Transverse colon (tissue), 4 donors: ENCODE results near the gene ROCK2.

Experiments used
- EP300 ChIP-seq: sonication (generic); formaldehyde crosslinking; IDR thresholded peaks from one replicate; pipeline ENCODE4 v1.6.1; 2017; ENCODE audit warnings: antibody characterized with exemption, low read depth
- POLR2A ChIP-seq: fragments of 450-650 bp; IDR thresholded peaks from one replicate; pipeline ENCODE4 v1.6.1; 2016; ENCODE audit warnings: antibody characterized with exemption, mild to moderate bottlenecking, moderate library complexity
- POLR2AphosphoS5 ChIP-seq, 3 donors: sonication (generic); formaldehyde crosslinking; IDR thresholded peaks; one replicate each; pipeline ENCODE4 v1.6.1; 2016; ENCODE audit warnings: antibody characterized with exemption in 3 of 3
- TF ChIP-seq, protein P1 (sequence below), 5 experiments: fragments of 200-600 bp in 3 of 5; fragments of 450-650 bp in 2 of 5; sonication (generic) in 3 of 5; IDR thresholded peaks; 1 replicate in 2 of 5; 2 replicates in 3 of 5; pipeline ENCODE4 v1.5.1; 2016 to 2017; ENCODE audit warnings: antibody characterized with exemption in 5 of 5, inconsistent platforms in 3 of 5, mild to moderate bottlenecking in 2 of 5, moderate library complexity in 1 of 5

- no peak for TF ChIP-seq POLR2AphosphoS5 (IDR thresholded peaks at IDR 0.05)
- no peak for TF ChIP-seq POLR2A
- TF ChIP-seq, protein P1, sequence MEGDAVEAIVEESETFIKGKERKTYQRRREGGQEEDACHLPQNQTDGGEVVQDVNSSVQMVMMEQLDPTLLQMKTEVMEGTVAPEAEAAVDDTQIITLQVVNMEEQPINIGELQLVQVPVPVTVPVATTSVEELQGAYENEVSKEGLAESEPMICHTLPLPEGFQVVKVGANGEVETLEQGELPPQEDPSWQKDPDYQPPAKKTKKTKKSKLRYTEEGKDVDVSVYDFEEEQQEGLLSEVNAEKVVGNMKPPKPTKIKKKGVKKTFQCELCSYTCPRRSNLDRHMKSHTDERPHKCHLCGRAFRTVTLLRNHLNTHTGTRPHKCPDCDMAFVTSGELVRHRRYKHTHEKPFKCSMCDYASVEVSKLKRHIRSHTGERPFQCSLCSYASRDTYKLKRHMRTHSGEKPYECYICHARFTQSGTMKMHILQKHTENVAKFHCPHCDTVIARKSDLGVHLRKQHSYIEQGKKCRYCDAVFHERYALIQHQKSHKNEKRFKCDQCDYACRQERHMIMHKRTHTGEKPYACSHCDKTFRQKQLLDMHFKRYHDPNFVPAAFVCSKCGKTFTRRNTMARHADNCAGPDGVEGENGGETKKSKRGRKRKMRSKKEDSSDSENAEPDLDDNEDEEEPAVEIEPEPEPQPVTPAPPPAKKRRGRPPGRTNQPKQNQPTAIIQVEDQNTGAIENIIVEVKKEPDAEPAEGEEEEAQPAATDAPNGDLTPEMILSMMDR (IDR thresholded peaks at IDR 0.05) = no peak
- TF ChIP-seq EP300 = no peak
Measured at GRCh38 chr2:11133936-11134320, 210.5 kb downstream of the ROCK2 start.
